Hematopoietic multipotent progenitor cell treated with erythropoietin and hydrocortisone succinate and interleukin-3 and kit ligand, for 6 days (in vitro differentiated cells): Measurements from ENCODE around the gene SYNDIG1.

Source experiments
- DNase-seq: peaks from one replicate; pipeline ENCODE4 v3.0.0-alpha.2; 2015

SYNDIG1 gene

GRCh38 chr20:24588047-24588635 is 118.7 kb downstream of the SYNDIG1 start:
- DNase-seq, result no peak

GRCh38 chr20:24588725-24589340 is 119.4 kb downstream of the SYNDIG1 start:
- no peak for DNase-seq

- DNase-seq, result no peak
These were observed 120.0 kb downstream of the SYNDIG1 start for GRCh38 chr20:24589381-24589780.

- DNase-seq, result no peak
These were observed 120.4 kb downstream of the SYNDIG1 start for GRCh38 chr20:24589815-24590177.

- no peak for DNase-seq
These were observed 121.0 kb downstream of the SYNDIG1 start for GRCh38 chr20:24590178-24590982.

- no peak for DNase-seq
These were observed 127.6 kb downstream of the SYNDIG1 start for GRCh38 chr20:24597051-24597450.

GRCh38 chr20:24598346-24598745 is 128.9 kb downstream of the SYNDIG1 start:
- no peak for DNase-seq

GRCh38 chr20:24598996-24599395 is 129.6 kb downstream of the SYNDIG1 start:
- no peak for DNase-seq

GRCh38 chr20:24600012-24600411 is 130.6 kb downstream of the SYNDIG1 start:
- no peak for DNase-seq

DNA sequence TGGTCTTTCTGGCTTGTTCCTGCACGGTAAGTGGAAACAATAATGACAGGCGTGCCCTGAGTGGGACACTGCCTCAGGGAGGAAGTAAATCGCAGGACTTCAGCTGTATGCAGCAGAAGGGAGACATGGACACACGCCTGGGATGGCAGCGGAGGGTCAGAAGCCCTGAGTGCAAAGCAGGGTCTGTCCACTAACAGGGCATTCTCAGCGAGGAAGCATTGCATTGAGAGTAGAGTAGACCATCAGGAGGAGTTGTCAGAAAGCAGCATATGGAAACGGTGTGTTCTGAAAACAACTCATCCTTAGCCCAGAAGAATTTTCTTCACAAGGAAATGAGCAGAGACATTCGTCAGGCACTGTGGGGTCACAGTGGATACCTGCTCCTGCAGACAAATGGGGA is 134.0 kb downstream of the SYNDIG1 start:
- DNase-seq, result no peak

DNA sequence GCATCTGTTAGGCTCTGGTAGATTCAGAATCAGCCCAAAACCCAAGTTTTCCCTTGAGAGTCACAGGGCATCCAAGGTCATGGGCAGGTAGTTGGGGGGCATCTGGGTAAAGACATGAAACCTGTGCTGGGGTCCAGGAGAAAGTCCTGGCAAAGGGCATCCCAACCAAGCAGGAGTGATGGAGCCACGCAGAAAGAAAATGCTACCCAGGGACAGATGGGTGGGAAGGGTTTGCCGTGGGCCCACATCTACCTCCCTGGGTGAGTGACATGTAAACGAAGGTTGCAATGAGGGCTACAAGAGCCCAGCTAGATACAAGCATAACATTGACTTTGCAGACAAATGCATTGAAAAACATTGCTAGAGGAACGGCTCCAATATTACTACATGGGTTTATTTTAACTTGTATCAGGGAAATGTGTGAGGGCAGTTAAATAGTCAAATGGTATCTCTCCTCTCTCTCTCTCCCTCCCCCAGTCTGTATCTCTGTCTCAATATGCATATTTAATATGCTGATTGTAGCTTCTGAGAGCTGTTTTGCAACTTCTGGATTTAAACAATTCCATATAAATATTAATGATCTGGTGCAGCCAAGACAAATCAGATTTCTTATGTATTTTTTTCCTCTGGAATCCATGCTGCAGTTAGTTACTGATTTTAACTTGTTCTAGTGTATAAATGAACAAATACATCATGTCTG is 135.7 kb downstream of the SYNDIG1 start:
- no peak for DNase-seq

GRCh38 chr20:24605937-24606455 is 136.6 kb downstream of the SYNDIG1 start:
- DNase-seq, result no peak

- no peak for DNase-seq
These were observed 138.0 kb downstream of the SYNDIG1 start for GRCh38 chr20:24607402-24607801.

DNA sequence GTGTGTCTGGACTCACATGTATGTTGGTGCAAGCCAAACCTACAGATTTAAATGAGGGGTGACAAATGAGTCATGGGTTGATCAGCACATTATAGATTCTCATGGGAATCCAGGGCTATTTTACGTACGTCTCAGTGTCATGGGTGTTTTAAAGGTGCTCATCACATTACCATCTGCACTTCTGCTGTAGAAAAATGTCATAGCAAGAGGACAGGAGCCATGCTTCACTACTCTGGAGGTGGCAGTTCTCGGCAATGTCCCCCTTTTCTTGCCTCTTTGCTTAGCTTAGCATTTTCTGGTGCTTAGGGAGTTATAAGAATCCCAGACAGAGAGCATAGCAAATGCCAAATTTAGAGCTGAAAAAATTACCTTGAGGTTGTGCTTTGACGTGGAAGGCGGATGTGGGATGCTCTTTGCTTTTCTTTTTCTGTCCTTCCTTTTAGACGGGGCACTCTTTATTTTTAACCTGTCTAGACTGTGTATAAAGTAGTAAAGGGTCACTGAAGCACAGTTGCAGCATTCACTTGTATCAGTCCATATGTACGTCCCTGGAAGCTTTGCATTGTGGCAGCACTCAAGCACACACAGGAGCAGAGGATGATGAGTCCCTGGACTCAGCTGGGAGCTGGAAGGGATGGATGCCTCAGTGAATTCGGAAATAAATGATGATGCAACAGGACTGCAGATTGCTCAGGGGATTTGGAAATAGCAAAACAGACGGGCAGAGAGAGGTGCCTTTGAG is 139.7 kb downstream of the SYNDIG1 start:
- DNase-seq, result no peak

- no peak for DNase-seq
These were observed 140.3 kb downstream of the SYNDIG1 start for GRCh38 chr20:24609757-24610156.

GRCh38 chr20:24610341-24611115 is 141.1 kb downstream of the SYNDIG1 start:
- no peak for DNase-seq

DNA sequence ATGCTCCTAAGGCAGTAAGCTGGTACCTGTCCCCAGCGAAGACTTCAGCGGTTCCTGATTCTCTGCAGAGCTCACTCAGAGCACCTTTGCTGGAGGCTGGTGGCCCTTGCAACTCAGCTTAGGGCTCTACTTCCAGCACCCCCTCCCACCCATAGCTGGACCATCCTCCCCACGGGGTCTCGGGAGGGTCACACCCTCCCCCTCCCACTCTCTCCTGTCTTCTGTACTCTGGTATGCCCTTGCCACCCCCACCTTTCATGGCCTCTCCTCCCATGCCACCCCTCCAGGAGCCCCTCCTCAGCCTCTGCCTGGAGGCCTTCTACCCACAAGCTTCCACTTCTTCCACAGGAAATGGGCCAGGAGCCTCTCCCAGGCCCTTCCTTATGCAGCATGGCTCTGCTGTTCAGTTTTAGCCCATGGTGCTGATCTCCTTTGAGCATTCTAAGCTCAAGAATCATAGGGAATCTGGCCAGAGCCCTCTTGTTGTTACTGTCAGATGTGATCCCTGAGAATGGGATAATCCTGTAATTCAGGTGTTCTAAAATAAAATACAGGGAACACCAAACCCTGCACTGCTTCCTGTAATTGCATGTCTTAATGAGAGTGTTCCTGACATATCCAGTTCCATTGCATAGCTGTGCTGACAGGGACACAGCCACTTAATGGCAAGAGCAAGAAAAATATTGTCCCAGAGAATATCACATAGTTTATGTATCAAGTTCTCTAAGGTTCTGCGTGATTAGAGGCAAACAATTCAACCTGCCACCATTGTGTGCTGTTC is 142.1 kb downstream of the SYNDIG1 start:
- DNase-seq, result no peak

- DNase-seq, result no peak
These were observed 143.7 kb downstream of the SYNDIG1 start for GRCh38 chr20:24612799-24613775.

DNA sequence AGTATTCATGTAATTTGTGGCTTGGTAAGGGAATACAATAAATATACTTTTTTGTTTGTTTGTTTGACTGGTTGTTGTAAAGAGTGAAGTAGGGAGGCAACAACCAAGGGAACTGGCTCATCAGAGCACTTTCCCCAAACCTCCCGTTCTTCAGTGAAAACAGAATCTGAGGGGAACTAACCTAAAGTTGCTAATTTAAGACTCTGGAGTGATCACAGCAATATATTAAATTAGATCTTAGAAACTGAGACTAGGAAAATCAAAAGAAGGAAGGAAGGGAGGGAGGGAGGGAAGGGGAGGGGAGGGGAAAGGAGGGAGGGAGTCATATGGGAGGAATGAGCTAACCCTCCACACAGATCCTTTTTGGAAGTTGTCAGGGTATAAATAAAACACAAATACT is 144.9 kb downstream of the SYNDIG1 start:
- DNase-seq, result no peak

DNA sequence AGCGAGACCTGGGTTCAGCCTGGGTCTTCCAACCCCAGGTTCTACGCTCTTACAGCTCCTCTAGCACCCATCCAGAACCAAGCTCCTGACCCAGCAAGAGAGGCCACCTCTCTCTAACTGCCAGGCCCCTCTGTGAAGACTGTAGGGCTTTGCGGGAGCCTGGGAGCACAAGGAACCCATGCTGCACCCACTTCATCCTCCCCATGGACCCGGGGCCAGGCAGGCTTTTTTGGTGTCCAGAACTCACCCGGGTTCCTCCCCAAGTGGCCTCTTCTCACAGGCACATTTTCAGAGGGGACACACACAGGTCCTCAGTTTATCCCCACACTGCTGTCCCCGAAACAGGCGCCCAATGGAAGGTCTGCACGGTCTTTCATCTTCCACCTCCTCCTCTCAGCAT is 145.9 kb downstream of the SYNDIG1 start:
- DNase-seq, result no peak
